GM10266 (cell line): Measurements from ENCODE around the gene HEMGN.

Source experiments
- DNase-seq: peaks from one replicate; pipeline ENCODE4 v3.0.0; 2012; ENCODE audit errors: extremely low spot score
- TF ChIP-seq, protein P1 (sequence below): IDR thresholded peaks from 2 replicates; pipeline ENCODE4 v1.5.1; 2012; ENCODE audit warnings: mild to moderate bottlenecking, low read depth; ENCODE audit not compliant: control insufficient read depth, insufficient read depth; ENCODE audit errors: missing control alignments

The HEMGN gene

DNA sequence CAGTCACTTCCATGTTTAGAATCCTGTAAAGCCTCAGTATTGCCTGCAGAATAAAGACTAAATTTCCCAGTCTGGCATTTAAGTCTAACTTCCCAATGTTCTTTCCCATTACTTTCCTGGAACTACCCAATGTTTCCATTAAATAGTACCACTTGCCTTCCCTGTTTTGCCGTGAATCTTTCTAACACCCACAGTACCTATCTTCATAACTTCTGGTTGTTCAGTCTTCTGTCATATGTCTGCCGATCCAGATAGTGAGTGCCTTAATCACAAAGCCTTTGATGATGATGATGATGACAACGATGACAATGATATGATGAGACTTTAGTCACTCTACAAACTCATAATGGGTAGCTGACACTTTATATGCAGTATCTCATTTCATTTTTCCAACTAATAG is 6.6 kb upstream of the HEMGN start:
- no peak for DNase-seq
- TF ChIP-seq, protein P1, sequence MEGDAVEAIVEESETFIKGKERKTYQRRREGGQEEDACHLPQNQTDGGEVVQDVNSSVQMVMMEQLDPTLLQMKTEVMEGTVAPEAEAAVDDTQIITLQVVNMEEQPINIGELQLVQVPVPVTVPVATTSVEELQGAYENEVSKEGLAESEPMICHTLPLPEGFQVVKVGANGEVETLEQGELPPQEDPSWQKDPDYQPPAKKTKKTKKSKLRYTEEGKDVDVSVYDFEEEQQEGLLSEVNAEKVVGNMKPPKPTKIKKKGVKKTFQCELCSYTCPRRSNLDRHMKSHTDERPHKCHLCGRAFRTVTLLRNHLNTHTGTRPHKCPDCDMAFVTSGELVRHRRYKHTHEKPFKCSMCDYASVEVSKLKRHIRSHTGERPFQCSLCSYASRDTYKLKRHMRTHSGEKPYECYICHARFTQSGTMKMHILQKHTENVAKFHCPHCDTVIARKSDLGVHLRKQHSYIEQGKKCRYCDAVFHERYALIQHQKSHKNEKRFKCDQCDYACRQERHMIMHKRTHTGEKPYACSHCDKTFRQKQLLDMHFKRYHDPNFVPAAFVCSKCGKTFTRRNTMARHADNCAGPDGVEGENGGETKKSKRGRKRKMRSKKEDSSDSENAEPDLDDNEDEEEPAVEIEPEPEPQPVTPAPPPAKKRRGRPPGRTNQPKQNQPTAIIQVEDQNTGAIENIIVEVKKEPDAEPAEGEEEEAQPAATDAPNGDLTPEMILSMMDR = no peak

DNA sequence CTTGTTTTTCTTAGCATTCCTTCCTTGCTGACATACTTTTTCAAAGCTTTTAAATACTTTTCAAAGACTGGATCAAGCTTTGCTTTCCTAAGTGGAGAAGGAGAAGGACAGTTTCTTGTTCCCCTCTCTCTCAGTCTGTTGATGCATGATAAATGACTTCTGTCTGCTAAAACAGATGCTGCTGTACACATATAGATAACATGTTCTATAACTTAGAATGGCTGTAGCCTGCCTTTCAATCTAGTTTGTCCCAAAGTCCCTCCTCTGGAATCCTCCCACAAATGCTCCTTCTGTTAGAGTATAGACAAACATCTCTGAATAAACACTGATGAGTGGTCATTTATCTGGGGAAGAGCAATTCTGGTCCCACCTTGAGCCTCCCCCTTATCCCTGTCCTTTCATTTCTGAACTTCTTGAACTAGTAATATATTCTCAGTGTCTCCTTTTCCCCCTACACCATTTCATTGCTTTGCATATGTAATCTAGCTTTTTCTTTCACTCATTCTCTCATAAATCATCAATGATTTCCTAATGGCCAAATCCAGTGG is 5.4 kb upstream of the HEMGN start:
- DNase-seq = no peak
- TF ChIP-seq, protein P1 = no peak

DNA sequence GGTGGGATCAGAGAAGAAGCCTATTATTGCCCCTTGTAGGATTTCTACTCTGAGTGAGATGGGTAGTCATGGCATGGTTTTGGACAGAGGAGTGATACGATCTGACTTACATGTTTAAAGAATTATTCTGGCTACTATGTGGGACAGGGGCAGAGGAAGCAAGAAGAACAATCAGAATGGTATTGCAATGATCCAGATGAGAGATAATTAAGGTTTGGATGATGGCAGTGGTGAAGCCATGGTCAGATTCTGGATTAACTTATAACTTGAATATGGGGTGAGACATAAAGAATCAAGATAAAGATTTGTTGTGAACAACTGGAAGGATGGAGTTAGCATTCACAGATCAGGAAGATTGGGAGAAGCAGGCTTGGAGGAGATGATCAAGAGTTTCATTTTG is 3.4 kb upstream of the HEMGN start:
- TF ChIP-seq, protein P1 = no peak

DNA sequence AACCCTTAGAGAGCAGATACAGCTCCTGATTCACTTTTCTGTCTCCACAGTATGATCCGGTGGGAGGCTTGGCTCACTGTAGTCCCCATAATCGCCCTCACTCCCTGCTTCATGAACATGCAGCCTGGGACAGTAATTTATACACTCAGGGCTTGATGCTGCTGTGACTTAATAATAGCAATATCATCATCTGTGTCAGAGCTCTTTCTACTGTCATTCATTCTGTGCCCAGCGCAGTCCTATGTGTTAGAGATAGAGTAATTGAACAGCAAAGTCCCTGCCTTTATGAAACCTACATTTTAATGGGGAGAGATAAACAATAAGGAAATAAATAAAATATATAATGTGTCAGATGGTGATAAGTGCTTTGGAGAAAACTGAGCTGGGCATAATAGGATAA is 2.8 kb upstream of the HEMGN start:
- no peak for DNase-seq
- TF ChIP-seq, protein P1 = no peak

More for the DNA sequence above, 3.4 kb upstream of the HEMGN start:
- no peak for DNase-seq

DNA sequence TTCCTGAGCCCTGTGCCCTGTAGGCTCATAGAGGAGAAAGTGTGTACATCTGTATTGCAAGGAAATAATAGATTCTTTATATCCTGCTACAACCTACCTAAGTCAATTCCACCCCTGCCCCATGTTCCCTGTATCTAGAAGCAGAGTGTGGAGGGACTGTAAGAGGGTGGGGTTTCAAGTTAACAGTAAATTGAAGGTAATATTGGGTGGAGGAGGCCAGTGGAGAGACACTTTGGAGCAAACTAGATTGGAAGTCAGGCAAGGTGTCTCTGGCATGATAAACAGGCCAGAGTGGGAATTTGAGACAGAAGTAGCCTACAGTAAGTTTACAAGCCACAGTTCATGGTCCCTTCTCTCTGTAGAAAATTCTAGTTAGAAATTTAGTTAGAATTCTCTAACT is 2.3 kb upstream of the HEMGN start:
- DNase-seq = no peak
- TF ChIP-seq, protein P1 = no peak

DNA sequence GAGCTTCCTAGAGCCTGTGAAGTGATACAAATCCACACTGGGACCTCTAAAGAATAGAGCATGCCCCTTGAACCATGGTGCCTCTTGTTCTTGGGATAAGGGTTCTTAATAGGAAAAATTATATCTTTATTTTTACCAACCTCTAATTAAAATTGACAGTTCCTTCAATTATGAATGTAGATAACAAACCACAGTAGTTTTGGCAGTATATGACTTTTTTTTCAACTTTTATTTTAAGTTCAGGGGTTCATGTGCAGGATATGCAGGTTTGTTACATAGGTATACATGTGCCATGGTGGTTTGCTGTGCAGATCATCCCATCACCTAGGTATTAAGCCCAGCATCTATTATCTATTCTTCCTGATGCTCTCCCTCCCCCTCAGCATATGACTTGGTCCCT is 974 bp downstream of the HEMGN start:
- DNase-seq = no peak
- TF ChIP-seq, protein P1 = no peak

DNA sequence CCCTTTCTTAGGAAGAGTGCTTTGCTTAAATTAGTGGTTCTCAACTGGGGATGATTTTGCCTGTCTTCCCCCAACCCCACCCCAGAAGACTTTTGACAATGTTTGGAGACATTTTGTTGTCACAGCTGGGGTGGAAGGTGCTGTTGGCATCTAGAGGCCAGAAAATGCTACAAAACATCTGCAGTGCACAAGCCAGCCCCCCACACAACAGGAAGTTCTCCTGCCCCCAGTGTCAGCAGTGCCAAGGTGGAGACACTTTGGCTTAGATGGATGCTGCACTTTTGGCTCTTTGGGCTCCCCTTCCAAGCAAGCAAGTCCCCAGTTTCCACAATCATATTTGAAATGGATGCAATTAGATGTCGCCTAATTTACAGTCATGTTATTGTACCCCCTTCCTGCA is 2.7 kb downstream of the HEMGN start:
- DNase-seq = no peak
- TF ChIP-seq, protein P1 = no peak
